GM12878 (cell line): ENCODE measurements around the gene PSMD8. TPM values are rescaled to one million over a fixed set of nuclear protein-coding genes. Genes with fewer than 3 reads are reported as not detected.

Experiments
- ATAC-seq: fragments of 200-7000 bp; cut with Tn5 transposase; 3 replicates; pipeline ENCODE4 v1.9.1; 2020; ENCODE audit warnings: mild to moderate bottlenecking, moderate library complexity
- BruUV-seq: library from RNA; stranded (reverse); fragments of 400-500 nt; replicated peaks from 2 replicates; lab custom pipeline; 2021; lab: Mats Ljungman, UMichigan
- CTCF ChIA-PET: fragments of 300-600 bp; sonication (Branson Sonifier 250); formaldehyde crosslinking; extraction: SDS; loops from one replicate; lab custom pipeline; 2021; ENCODE audit warnings: inconsistent platforms; lab: Yijun Ruan, JAX
- POLR2A ChIA-PET: fragments of 350-600 bp; formaldehyde crosslinking; extraction: SDS; loops from one replicate; lab custom pipeline; 2021; ENCODE audit warnings: inconsistent platforms; lab: Charles Lee
- RAD21 ChIA-PET: fragments of 300-600 bp; sonication (Branson Sonifier 250); formaldehyde crosslinking; loops from one replicate; lab custom pipeline; 2023; ENCODE audit warnings: antibody characterized with exemption; ENCODE audit not compliant: unreplicated experiment; lab: Charles Lee
- SMC1A ChIA-PET: fragments of 300-600 bp; sonication (Branson Sonifier 250); formaldehyde crosslinking; loops from one replicate; lab custom pipeline; 2023; ENCODE audit not compliant: unreplicated experiment, uncharacterized antibody; lab: Charles Lee
- DNase-seq: peaks from one replicate; pipeline ENCODE4 v3.0.0-alpha.2; 2011; ENCODE audit warnings: low read depth, low spot score
- FAIRE-seq: peaks from 3 replicates; lab custom pipeline; 2011; peaks lifted over from hg19 to GRCh38; lab: Jason Lieb, UNC
- H2AFZ ChIP-seq: 2 replicates; pipeline ENCODE4 v1.6.0; 2011; ENCODE audit warnings: low read depth, low read length, control low read depth; ENCODE audit not compliant: control insufficient read depth
- H3K27ac ChIP-seq: 2 replicates; pipeline ENCODE4 v1.5.1; 2011; ENCODE audit warnings: control low read depth; ENCODE audit not compliant: control insufficient read depth, insufficient read depth
- H3K27me3 ChIP-seq, 2 experiments: replicated peaks in 1 of 2; 2 replicates each; pipeline versions ENCODE4 v1.6.0 to v1.6.1; 2011; ENCODE audit warnings: low read length in 1 of 2; ENCODE audit not compliant: control insufficient read depth in 2 of 2, insufficient read depth in 2 of 2
- H3K36me3 ChIP-seq, 2 experiments: 2 replicates each; pipeline ENCODE4 v1.5.1; 2011; ENCODE audit warnings: low read length in 1 of 2; ENCODE audit not compliant: control insufficient read depth in 2 of 2, insufficient read depth in 2 of 2
- H3K4me1 ChIP-seq: 2 replicates; pipeline ENCODE4 v1.6.1; 2011; ENCODE audit warnings: mild to moderate bottlenecking, low read length, moderate library complexity, mixed read lengths; ENCODE audit not compliant: control insufficient read depth, insufficient read depth
- H3K4me2 ChIP-seq: 2 replicates; pipeline ENCODE4 v1.6.0; 2011; ENCODE audit warnings: control low read depth; ENCODE audit not compliant: control insufficient read depth, insufficient read depth
- H3K4me3 ChIP-seq: fragments of 200-600 bp; sonication (generic); 2 replicates; pipeline ENCODE4 v1.5.1; 2016
- H3K79me2 ChIP-seq: 2 replicates; pipeline ENCODE4 v1.6.0; 2011; ENCODE audit warnings: low read length; ENCODE audit not compliant: control insufficient read depth, insufficient read depth
- H3K9ac ChIP-seq: 2 replicates; pipeline ENCODE4 v1.8.0; 2011; ENCODE audit warnings: low read length, control low read depth, mixed read lengths; ENCODE audit not compliant: control insufficient read depth, insufficient read depth
- H3K9me3 ChIP-seq: replicated peaks from 3 replicates; pipeline ENCODE4 v1.5.1; 2011; ENCODE audit warnings: mild to moderate bottlenecking, low read length; ENCODE audit not compliant: control insufficient read depth, insufficient read depth
- H4K20me1 ChIP-seq: 2 replicates; pipeline ENCODE4 v1.6.0; 2011; ENCODE audit not compliant: control insufficient read depth, insufficient read depth
- CHD4 ChIP-seq: fragments of 200-600 bp; sonication (generic); IDR thresholded peaks from 2 replicates; pipeline ENCODE4 v1.6.1; 2016; ENCODE audit warnings: mild to moderate bottlenecking
- EP300 ChIP-seq, 2 experiments: fragments of 150-350 bp in 1 of 2; IDR thresholded peaks; 2 replicates each; pipeline ENCODE4 v1.6.1; 2011 to 2012; ENCODE audit warnings: low read depth in 2 of 2, low read length in 2 of 2, borderline replicate concordance in 1 of 2, improper control_type of control experiment in 1 of 2, inconsistent platforms in 1 of 2; ENCODE audit not compliant: control insufficient read depth in 1 of 2
- EZH2 ChIP-seq: IDR thresholded peaks from 2 replicates; pipeline ENCODE4 v1.6.1; 2012; ENCODE audit warnings: low read depth, mild to moderate bottlenecking, control low read depth, inconsistent platforms, low read length, borderline replicate concordance; ENCODE audit not compliant: control insufficient read depth
- HCFC1 ChIP-seq: fragments of 150-350 bp; IDR thresholded peaks from 2 replicates; pipeline ENCODE4 v1.6.1; 2014; ENCODE audit warnings: low read length
- IRF4 ChIP-seq: IDR thresholded peaks from 2 replicates; pipeline ENCODE4 v1.6.1; 2011; ENCODE audit warnings: low read depth, low read length
- KAT2A ChIP-seq: conservative IDR thresholded peaks from 2 replicates; pipeline ENCODE4 v1.6.1; 2011; ENCODE audit warnings: low read depth, low read length; ENCODE audit not compliant: control insufficient read depth
- KLF5 ChIP-seq: fragments of 450-650 bp; IDR thresholded peaks from 2 replicates; pipeline ENCODE4 v1.6.1; 2014; ENCODE audit warnings: mild to moderate bottlenecking; ENCODE audit not compliant: partially characterized antibody
- LARP7 ChIP-seq: fragments of 450-650 bp; IDR thresholded peaks from 2 replicates; pipeline ENCODE4 v1.6.1; 2017; ENCODE audit warnings: mild to moderate bottlenecking
- MAX ChIP-seq: IDR thresholded peaks from 2 replicates; pipeline ENCODE4 v1.6.1; 2012; ENCODE audit warnings: low read depth, low read length, improper control_type of control experiment
- NRF1 ChIP-seq: conservative IDR thresholded peaks from 2 replicates; pipeline ENCODE4 v1.6.1; 2011; ENCODE audit warnings: mild to moderate bottlenecking, low read depth, low read length, improper control_type of control experiment
- RAD51 ChIP-seq: fragments of 450-650 bp; IDR thresholded peaks from 2 replicates; pipeline ENCODE4 v1.6.1; 2016; ENCODE audit warnings: moderate library complexity, mild to moderate bottlenecking, inconsistent platforms
- SMAD5 ChIP-seq: IDR thresholded peaks from 2 replicates; pipeline ENCODE4 v1.6.1; 2016; ENCODE audit warnings: antibody characterized with exemption, low read depth
- SPI1 ChIP-seq: IDR thresholded peaks from 2 replicates; pipeline ENCODE4 v1.6.1; 2011; ENCODE audit warnings: low read depth, mild to moderate bottlenecking, low read length, moderate library complexity, borderline replicate concordance; ENCODE audit not compliant: insufficient read depth
- SREBF2 ChIP-seq: IDR thresholded peaks from 2 replicates; pipeline ENCODE4 v1.6.1; 2012; ENCODE audit warnings: mild to moderate bottlenecking, low read length
- STAT1 ChIP-seq: fragments of 450-650 bp; conservative IDR thresholded peaks from 2 replicates; pipeline ENCODE4 v1.6.1; 2014; ENCODE audit warnings: antibody characterized with exemption, mild to moderate bottlenecking
- TCF12 ChIP-seq: IDR thresholded peaks from 2 replicates; pipeline ENCODE4 v1.6.1; 2011; ENCODE audit warnings: low read depth, mild to moderate bottlenecking, low read length
- TCF3 ChIP-seq: IDR thresholded peaks from 2 replicates; pipeline ENCODE4 v1.6.1; 2012; ENCODE audit warnings: low read depth, mild to moderate bottlenecking, low read length, borderline replicate concordance; ENCODE audit not compliant: insufficient read depth
- TCF7 ChIP-seq: IDR thresholded peaks from 2 replicates; pipeline ENCODE4 v1.6.1; 2014; ENCODE audit warnings: antibody characterized with exemption, borderline replicate concordance
- WGBS: methylation state at CpG from one replicate; pipeline ENCODE4 v1.1.6; 2016; ENCODE audit warnings: low lambda C conversion rate; ENCODE audit not compliant: insufficient replicate concordance, insufficient coverage; ENCODE audit errors: missing lambda C conversion rate; 5-methylcytosine and 5-hydroxymethylcytosine counted together
- in situ Hi-C: fragments of 300-500 bp; cut with MboI; formaldehyde crosslinking; loops from 9 replicates; pipeline ENCODE4 v1.14.3; 2018; ENCODE audit warnings: mixed read lengths
- intact Hi-C: fragments of 100-400 bp; cut with micrococcal nuclease; formaldehyde crosslinking; loops from one replicate; pipeline ENCODE4 v1.14.2; 2022; ENCODE audit not compliant: unreplicated experiment
- polyA plus RNA-seq, 11 experiments: library from polyadenylated mRNA; depleted of rRNA in 4 of 11; unstranded in 6 of 11; stranded (reverse) in 5 of 11; fragments of >200 nt; fragmentation: Nextera tagmentation in 4 of 11; fragmentation: Illumina TruSeq in 1 of 11; extraction: Ambion mirVana in 4 of 11; extraction: Trizol in 1 of 11; gene quantifications; 1 replicate in 1 of 11; 2 replicates in 10 of 11; pipeline versions ENCODE4 v1.2.1 to v1.2.3, GENCODE V29; 2011 to 2016; ENCODE audit warnings: inconsistent platforms in 2 of 11, missing spikeins in 2 of 11, low read depth in 1 of 11
- total RNA-seq, 4 experiments: library from RNA; depleted of rRNA in 3 of 4; stranded (reverse); fragments of >200 nt in 3 of 4; fragmentation: Illumina TruSeq in 1 of 4; extraction: Trizol in 1 of 4; gene quantifications; 2 replicates each; pipeline versions ENCODE4 v1.2.1 to v1.2.3, GENCODE V29; 2013 to 2021
- TF ChIP-seq, protein P1 (sequence below): fragments of 450-650 bp; IDR thresholded peaks from 2 replicates; pipeline ENCODE4 v1.6.1; 2016; ENCODE audit warnings: mild to moderate bottlenecking, moderate library complexity, borderline replicate concordance

The PSMD8 gene
- total and polyA plus RNA-seq, 10 of the 15 experiments (the other 5 are each of a cell fraction or from before 2014, with no cell fraction given), result 81.2 to 409 (median 268) TPM

DNA sequence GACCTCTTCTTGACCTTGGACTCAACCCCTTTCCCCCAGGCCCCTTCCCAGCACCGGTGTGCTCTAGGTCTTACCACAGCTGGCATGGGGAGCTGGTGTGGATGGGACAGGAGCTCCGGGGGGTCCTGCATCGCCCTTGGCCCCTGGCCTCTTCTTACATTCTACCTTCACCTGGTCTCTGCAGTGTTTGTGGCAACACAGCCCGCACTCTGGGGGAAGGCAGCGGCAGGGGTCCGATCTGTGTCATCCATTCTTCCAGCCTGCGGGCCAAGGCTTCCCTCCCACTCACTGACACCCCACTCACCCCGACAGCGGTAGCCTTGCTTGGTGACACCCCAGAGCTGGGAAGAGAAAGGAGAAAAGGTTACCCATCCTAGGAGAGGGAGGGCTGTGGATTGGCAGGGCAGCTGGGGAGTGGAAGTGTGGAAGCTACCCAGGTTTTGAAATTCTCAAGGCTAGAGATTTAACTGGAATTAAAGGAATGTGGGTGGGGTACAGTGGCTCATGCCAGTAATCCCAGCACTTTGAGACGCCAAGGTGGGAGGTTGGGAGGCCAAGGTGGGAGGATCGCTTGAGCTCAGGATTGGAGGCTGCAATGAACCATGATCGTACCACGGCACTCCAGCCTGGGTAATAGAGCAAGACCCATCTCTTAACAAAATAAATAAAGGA is 36.8 kb downstream of the PSMD8 start:
- no peak overlapping the region for H2AFZ ChIP-seq
- POLR2A ChIA-PET, result interaction anchor here (0.5 kb wide), 1 partner anchor 438 kb away, joined by 5 read pairs; no protein-coding TSS in a partner anchor
- no peak overlapping the region for H3K4me3 ChIP-seq
- no peak for TF ChIP-seq TCF3
- TF ChIP-seq SREBF2, result no peak
- TF ChIP-seq IRF4, result no peak
- no peak for TF ChIP-seq KLF5
- no peak for TF ChIP-seq LARP7
- no peak for TF ChIP-seq RAD51
- TF ChIP-seq SPI1, result no peak
- TF ChIP-seq HCFC1, result no peak
- no peak for TF ChIP-seq TCF7
- TF ChIP-seq KAT2A, result no peak
- no peak for TF ChIP-seq CHD4
- TF ChIP-seq NRF1, result no peak
- TF ChIP-seq TCF12, result no peak
- TF ChIP-seq EP300 (IDR thresholded peaks at IDR 0.05; ENCODE audit: borderline replicate concordance in 1 of 2, control insufficient read depth in 1 of 2, low read depth in 2 of 2, low read length in 2 of 2), result no peak
- TF ChIP-seq SMAD5, result no peak
- no peak for TF ChIP-seq MAX
- TF ChIP-seq, protein P1, sequence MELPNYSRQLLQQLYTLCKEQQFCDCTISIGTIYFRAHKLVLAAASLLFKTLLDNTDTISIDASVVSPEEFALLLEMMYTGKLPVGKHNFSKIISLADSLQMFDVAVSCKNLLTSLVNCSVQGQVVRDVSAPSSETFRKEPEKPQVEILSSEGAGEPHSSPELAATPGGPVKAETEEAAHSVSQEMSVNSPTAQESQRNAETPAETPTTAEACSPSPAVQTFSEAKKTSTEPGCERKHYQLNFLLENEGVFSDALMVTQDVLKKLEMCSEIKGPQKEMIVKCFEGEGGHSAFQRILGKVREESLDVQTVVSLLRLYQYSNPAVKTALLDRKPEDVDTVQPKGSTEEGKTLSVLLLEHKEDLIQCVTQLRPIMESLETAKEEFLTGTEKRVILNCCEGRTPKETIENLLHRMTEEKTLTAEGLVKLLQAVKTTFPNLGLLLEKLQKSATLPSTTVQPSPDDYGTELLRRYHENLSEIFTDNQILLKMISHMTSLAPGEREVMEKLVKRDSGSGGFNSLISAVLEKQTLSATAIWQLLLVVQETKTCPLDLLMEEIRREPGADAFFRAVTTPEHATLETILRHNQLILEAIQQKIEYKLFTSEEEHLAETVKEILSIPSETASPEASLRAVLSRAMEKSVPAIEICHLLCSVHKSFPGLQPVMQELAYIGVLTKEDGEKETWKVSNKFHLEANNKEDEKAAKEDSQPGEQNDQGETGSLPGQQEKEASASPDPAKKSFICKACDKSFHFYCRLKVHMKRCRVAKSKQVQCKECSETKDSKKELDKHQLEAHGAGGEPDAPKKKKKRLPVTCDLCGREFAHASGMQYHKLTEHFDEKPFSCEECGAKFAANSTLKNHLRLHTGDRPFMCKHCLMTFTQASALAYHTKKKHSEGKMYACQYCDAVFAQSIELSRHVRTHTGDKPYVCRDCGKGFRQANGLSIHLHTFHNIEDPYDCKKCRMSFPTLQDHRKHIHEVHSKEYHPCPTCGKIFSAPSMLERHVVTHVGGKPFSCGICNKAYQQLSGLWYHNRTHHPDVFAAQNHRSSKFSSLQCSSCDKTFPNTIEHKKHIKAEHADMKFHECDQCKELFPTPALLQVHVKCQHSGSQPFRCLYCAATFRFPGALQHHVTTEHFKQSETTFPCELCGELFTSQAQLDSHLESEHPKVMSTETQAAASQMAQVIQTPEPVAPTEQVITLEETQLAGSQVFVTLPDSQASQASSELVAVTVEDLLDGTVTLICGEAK, result no peak
- TF ChIP-seq STAT1, result no peak
- TF ChIP-seq EZH2, result no peak
- TF ChIP-seq, all 136 proteins: peak for 0
- Histone ChIP-seq H3K9me3 (no peaks in the 10 kb centered on the region), H3K4me2 (no peak overlapping the region), H3K4me1 (no peaks in the 10 kb centered on the region), H3K27me3 (no peaks in the 10 kb centered on the region), H3K27ac (no peak overlapping the region), H3K79me2 (no peaks in the 10 kb centered on the region), H3K9ac (no peak overlapping the region), H3K36me3 (no peaks in the 10 kb centered on the region), H4K20me1 (no peaks in the 10 kb centered on the region)
- ChIA-PET SMC1A (no interaction called here), CTCF (interaction anchor here (2.2 kb wide), 1 partner anchor 8 kb away, joined by 8 read pairs; the partner anchor contains the start of gene FAM98C), RAD21 (interaction anchor here (1.3 kb wide), 1 partner anchor 8 kb away, joined by 7 read pairs; the partner anchor contains the start of gene FAM98C)
- DNase-seq (no peak), ATAC-seq (no peak), FAIRE-seq (no peak)
- WGBS, result 69% methylated on average over 13 of the region's 13 CpGs
- in situ Hi-C loops, result loop anchor here (25.0 kb wide), 1 partner anchor 226 kb away; the partner anchor contains the start of gene ACTN4
- intact Hi-C loops, result no loop called here
- BruUV-seq, result no TSS peak
